PC-3 (cell line): Measurements from ENCODE around the gene EPHB2. TPM values are rescaled to one million over a fixed set of nuclear protein-coding genes. Genes with fewer than 3 reads are reported as not detected.

ENCODE experiments used
- ATAC-seq: fragments of 200-7000 bp; cut with Tn5 transposase; 2 replicates; pipeline ENCODE4 v1.9.1; 2020; ENCODE audit warnings: mild to moderate bottlenecking, moderate library complexity
- BruUV-seq: library from RNA; stranded (reverse); fragments of 400-500 nt; replicated peaks from 2 replicates; lab custom pipeline; 2021; lab: Mats Ljungman, UMichigan
- CTCF ChIA-PET: fragments of 300-600 bp; sonication (Branson Sonifier 250); formaldehyde crosslinking; loops from one replicate; lab custom pipeline; 2022; ENCODE audit warnings: antibody characterized with exemption; lab: Charles Lee
- POLR2A ChIA-PET: fragments of 300-600 bp; sonication (Branson Sonifier 250); formaldehyde crosslinking; loops from one replicate; lab custom pipeline; 2022; ENCODE audit warnings: antibody characterized with exemption; ENCODE audit not compliant: unreplicated experiment; lab: Charles Lee
- DNase-seq: peaks from one replicate; pipeline ENCODE4 v3.0.0-alpha.2; 2015
- H2AFZ ChIP-seq: fragments of 300-600 bp; sonication (generic); 2 replicates; pipeline ENCODE4 v1.6.0; 2016; ENCODE audit warnings: antibody characterized with exemption, low read length
- H3F3A ChIP-seq: fragments of 300-600 bp; sonication (generic); one replicate; pipeline ENCODE4 v1.6.0; 2017; ENCODE audit warnings: antibody characterized with exemption, low read length, control low read depth, mild to moderate bottlenecking; ENCODE audit not compliant: unreplicated experiment
- H3K27ac ChIP-seq: fragments of 300-600 bp; sonication (generic); 2 replicates; pipeline ENCODE4 v1.5.1; 2016; ENCODE audit warnings: mild to moderate bottlenecking, low read length
- H3K27me3 ChIP-seq: fragments of 300-600 bp; sonication (generic); 2 replicates; pipeline ENCODE4 v1.6.1; 2016; ENCODE audit warnings: low read length, mixed read lengths
- H3K36me3 ChIP-seq: fragments of 300-600 bp; sonication (generic); 2 replicates; pipeline ENCODE4 v1.6.1; 2016; ENCODE audit warnings: low read depth, mixed run types, low read length, mixed read lengths
- H3K4me1 ChIP-seq: fragments of 300-600 bp; sonication (generic); 2 replicates; pipeline ENCODE4 v1.5.1; 2016; ENCODE audit warnings: low read length; ENCODE audit not compliant: insufficient read depth
- H3K4me2 ChIP-seq: fragments of 300-600 bp; sonication (generic); 2 replicates; pipeline ENCODE4 v1.6.0; 2016; ENCODE audit warnings: low read length
- H3K4me3 ChIP-seq: fragments of 300-600 bp; sonication (generic); 2 replicates; pipeline ENCODE4 v1.5.1; 2016; ENCODE audit warnings: mild to moderate bottlenecking, low read length, mixed read lengths
- H3K79me2 ChIP-seq: fragments of 300-600 bp; sonication (generic); 2 replicates; pipeline ENCODE4 v1.6.1; 2017; ENCODE audit warnings: low read length, mixed read lengths
- H3K9ac ChIP-seq: fragments of 300-600 bp; sonication (generic); 2 replicates; pipeline ENCODE4 v1.6.0; 2016; ENCODE audit warnings: mild to moderate bottlenecking, low read length
- H3K9me2 ChIP-seq: fragments of 300-600 bp; sonication (generic); replicated peaks from 2 replicates; pipeline ENCODE4 v1.6.1; 2016; ENCODE audit warnings: mixed run types, low read length, mixed read lengths
- H3K9me3 ChIP-seq: fragments of 300-600 bp; sonication (generic); 2 replicates; pipeline ENCODE4 v1.6.1; 2016; ENCODE audit warnings: low read length, mixed read lengths
- H4K20me1 ChIP-seq: fragments of 300-600 bp; sonication (generic); 2 replicates; pipeline ENCODE4 v1.6.1; 2016; ENCODE audit warnings: low read length, mixed read lengths
- EZH2 ChIP-seq: fragments of 300-600 bp; sonication (generic); IDR thresholded peaks from one replicate; pipeline ENCODE4 v1.6.1; 2017; ENCODE audit warnings: antibody characterized with exemption, mild to moderate bottlenecking, low read length; ENCODE audit not compliant: unreplicated experiment
- EZH2phosphoT487 ChIP-seq: fragments of 300-600 bp; sonication (generic); IDR thresholded peaks from 2 replicates; pipeline ENCODE4 v1.6.1; 2018; ENCODE audit warnings: mild to moderate bottlenecking, antibody characterized with exemption, low read length, borderline replicate concordance
- intact Hi-C: fragments of 100-400 bp; cut with micrococcal nuclease; formaldehyde crosslinking; loops from 2 replicates; pipeline ENCODE4 v1.9.0; 2023
- total RNA-seq: library from RNA; depleted of rRNA; stranded (reverse); fragments of >200 nt; gene quantifications from 2 replicates; pipeline ENCODE4 v1.2.3, GENCODE V29; 2014
- TF ChIP-seq, protein P1 (sequence below): fragments of 300-600 bp; sonication (generic); conservative IDR thresholded peaks from 2 replicates; pipeline ENCODE4 v1.5.1; 2017; ENCODE audit warnings: antibody characterized with exemption, low read depth, mild to moderate bottlenecking, low read length

Gene EPHB2
- total RNA-seq, 1 experiment from 2014 or later: 23.2 TPM

DNA sequence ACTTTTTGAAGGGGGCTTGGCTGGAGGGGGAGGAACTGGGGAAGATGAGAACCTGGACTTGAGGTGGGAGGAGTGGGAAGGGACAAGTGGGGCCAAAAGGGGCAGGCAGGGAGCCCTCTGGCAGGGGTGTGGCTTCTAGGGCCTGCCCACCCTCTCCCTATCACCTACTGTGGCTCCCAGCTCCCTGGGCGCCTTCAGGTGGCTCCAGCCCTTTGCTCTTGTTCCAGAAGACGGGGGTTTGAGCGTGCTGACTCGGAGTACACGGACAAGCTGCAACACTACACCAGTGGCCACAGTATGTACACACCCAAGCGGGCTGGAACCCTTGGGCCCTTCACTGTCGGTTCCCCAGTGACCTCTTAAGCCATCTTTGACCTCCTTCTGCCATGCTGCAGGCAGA is 185.5 kb downstream of the EPHB2 start:
- CTCF ChIA-PET: no interaction called here
- Histone ChIP-seq H3K4me3 (no peak overlapping the region), H2AFZ (no peak overlapping the region), H3K27me3 (no peaks in the 10 kb centered on the region), H3F3A (no peaks in the 10 kb centered on the region), H3K9ac (no peak overlapping the region), H3K36me3 (peaks cover 3% of the 10 kb centered on the region; the same call in 1 of the 2 replicates), H3K4me2 (no peak overlapping the region), H3K9me2 (no peaks in the 10 kb centered on the region), H3K27ac (no peak overlapping the region), H4K20me1 (no peaks in the 10 kb centered on the region), H3K4me1 (peaks cover 4% of the 10 kb centered on the region), H3K79me2 (no peaks in the 10 kb centered on the region), H3K9me3 (no peaks in the 10 kb centered on the region)
- ATAC-seq (no peak), DNase-seq (no peak)
- POLR2A ChIA-PET: no interaction called here
- BruUV-seq: no TSS peak
- TF ChIP-seq, protein P1, sequence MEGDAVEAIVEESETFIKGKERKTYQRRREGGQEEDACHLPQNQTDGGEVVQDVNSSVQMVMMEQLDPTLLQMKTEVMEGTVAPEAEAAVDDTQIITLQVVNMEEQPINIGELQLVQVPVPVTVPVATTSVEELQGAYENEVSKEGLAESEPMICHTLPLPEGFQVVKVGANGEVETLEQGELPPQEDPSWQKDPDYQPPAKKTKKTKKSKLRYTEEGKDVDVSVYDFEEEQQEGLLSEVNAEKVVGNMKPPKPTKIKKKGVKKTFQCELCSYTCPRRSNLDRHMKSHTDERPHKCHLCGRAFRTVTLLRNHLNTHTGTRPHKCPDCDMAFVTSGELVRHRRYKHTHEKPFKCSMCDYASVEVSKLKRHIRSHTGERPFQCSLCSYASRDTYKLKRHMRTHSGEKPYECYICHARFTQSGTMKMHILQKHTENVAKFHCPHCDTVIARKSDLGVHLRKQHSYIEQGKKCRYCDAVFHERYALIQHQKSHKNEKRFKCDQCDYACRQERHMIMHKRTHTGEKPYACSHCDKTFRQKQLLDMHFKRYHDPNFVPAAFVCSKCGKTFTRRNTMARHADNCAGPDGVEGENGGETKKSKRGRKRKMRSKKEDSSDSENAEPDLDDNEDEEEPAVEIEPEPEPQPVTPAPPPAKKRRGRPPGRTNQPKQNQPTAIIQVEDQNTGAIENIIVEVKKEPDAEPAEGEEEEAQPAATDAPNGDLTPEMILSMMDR: no peak
- TF ChIP-seq EZH2phosphoT487 (no peak), EZH2 (no peak)
- intact Hi-C loops: no loop called here

DNA sequence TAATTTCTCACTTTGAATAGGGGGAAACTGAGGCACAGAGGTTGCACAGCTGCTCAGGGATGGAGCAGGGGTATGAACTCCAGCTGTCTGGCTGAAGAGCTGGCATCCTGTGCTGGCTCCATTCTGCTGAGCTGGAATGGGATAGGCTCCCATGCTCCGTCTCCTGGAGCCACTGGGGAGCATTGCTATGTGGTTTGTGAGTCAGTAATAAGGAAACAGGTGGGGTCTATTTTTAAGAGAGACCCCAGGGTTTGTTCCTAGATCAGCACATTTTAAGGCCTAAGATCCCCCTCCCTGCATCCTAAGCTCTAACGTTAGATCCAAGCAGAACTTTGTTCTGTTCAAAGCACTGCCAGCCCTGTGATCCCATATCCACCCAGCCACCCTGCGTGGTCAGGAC is 189.8 kb downstream of the EPHB2 start:
- DNase-seq (no peak), ATAC-seq (no peak)
- no peaks in the 10 kb centered on the region for H3F3A ChIP-seq
- no peak overlapping the region for H3K27ac ChIP-seq
- no peak overlapping the region for H3K4me2 ChIP-seq
- POLR2A ChIA-PET: no interaction called here
- intact Hi-C loops: no loop called here
- no peaks in the 10 kb centered on the region for H3K9me2 ChIP-seq
- H2AFZ ChIP-seq: no peak overlapping the region
- no peaks in the 10 kb centered on the region for H3K27me3 ChIP-seq
- no peaks in the 10 kb centered on the region for H3K36me3 ChIP-seq
- CTCF ChIA-PET: no interaction called here
- peaks cover 4% of the 10 kb centered on the region for H3K4me1 ChIP-seq
- no peaks in the 10 kb centered on the region for H3K9me3 ChIP-seq
- no peak overlapping the region for H3K9ac ChIP-seq
- no peak for TF ChIP-seq EZH2
- no peak for TF ChIP-seq EZH2phosphoT487
- TF ChIP-seq, protein P1: no peak
- no peak overlapping the region for H3K4me3 ChIP-seq
- H3K79me2 ChIP-seq: no peaks in the 10 kb centered on the region
- no peaks in the 10 kb centered on the region for H4K20me1 ChIP-seq
- BruUV-seq: no TSS peak

GRCh38 chr1:22903113-22903512 is 192.5 kb downstream of the EPHB2 start:
- ChIA-PET POLR2A (no interaction called here), CTCF (interaction anchor here (0.5 kb wide), 1 partner anchor 237 kb away, joined by 4 read pairs; no protein-coding TSS in a partner anchor)
- Histone ChIP-seq H3K27ac (no peak overlapping the region), H3K27me3 (no peaks in the 10 kb centered on the region), H3K79me2 (no peaks in the 10 kb centered on the region), H3K9me3 (no peaks in the 10 kb centered on the region), H3K9ac (no peak overlapping the region), H2AFZ (no peak overlapping the region), H3K9me2 (no peaks in the 10 kb centered on the region), H3F3A (no peaks in the 10 kb centered on the region), H4K20me1 (no peaks in the 10 kb centered on the region), H3K36me3 (no peaks in the 10 kb centered on the region), H3K4me1 (no peaks in the 10 kb centered on the region), H3K4me2 (no peak overlapping the region), H3K4me3 (no peak overlapping the region)
- DNase-seq (peak; percentile 43), ATAC-seq (no peak; the same call in 1 of the 2 replicates)
- intact Hi-C loops: no loop called here
- TF ChIP-seq EZH2: no peak
- no peak for TF ChIP-seq EZH2phosphoT487
- TF ChIP-seq, protein P1: no peak
- no TSS peak for BruUV-seq
